CD4-positive, alpha-beta T cell treated with Interleukin-6 at 100 ng/mL for 8 hours (primary cell): Measurements from ENCODE around the gene MRPL21.

Source experiments
- DNase-seq: peaks from one replicate; pipeline ENCODE4 v3.0.0-alpha.2; 2020; ENCODE audit warnings: mixed read lengths, low spot score

The MRPL21 gene

DNA sequence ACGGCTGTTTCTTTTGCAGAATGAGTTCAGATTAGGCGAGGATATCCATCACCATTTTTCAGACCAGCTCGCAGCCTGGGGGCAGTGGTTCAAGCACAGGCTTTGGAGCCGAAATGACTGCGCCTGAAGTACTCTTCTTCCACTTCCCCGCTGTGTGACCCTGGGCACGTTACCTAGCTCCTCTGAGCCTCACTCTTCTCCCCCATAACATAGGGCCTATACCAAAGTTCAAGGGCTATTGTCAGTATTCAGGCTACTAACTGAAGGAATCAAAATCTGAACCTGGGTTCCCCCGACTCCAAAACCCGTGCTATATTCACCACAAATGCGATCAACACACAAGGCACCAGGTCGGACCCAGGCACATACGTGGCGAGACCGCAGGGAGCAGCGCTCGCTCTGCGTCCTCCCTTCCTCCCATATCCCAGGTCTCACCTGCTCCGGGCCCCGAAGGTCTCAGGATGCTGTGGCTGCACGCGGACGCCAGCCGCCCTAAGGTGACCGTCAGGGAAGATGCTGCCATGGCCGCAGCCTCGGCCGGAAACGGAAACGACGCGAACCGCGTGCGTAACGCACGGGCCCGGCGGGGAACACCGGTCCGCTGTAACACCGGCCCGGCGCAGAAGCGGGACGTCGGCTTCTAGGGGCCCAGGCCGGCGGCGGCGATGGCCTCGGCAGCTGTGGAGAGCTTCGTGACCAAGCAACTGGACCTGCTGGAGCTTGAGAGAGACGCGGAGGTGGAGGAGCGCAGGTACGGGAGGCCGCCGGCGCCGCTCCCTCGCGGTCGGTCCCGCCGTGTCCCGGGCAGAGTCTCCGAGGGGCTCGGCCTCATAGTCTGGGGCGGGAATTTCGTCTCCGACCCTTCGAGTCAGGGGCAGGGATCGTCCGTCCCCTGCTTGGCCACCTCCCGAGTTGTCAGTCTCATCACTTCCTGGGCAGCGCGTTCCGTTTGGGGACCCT, at the start of gene MRPL21, which contains the start of gene IGHMBP2:
Gene MRPL21, minus strand, starts transcription at position 545 of the 960 bp plus-strand sequence. Its CDS starts 22 bp downstream, at position 523.
Gene IGHMBP2, plus strand, starts transcription at position 604 of the 960 bp plus-strand sequence. Its CDS starts 62 bp downstream, at position 666.
- peak; percentile 76 for DNase-seq

DNA sequence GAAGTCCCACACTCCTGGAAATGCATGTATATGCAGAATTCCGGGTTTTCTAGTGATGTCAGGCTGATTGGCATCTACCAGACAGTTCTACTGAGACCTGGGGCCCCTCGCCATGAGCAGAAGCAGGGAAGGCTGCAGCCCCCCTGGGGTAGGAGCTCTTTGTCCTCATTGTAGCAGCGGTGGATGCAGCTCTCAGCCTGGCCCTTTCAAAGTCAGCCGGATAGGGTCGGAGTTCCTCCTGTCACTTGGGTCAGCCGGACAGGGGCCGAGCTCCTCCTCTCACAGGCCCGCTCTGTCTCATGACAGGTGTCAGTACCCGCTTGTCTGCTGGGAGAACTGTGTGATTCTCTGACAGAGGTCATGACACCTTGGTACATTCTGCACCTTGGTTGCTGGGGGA, 47.1 kb upstream of the MRPL21 start:
- no peak for DNase-seq

DNA sequence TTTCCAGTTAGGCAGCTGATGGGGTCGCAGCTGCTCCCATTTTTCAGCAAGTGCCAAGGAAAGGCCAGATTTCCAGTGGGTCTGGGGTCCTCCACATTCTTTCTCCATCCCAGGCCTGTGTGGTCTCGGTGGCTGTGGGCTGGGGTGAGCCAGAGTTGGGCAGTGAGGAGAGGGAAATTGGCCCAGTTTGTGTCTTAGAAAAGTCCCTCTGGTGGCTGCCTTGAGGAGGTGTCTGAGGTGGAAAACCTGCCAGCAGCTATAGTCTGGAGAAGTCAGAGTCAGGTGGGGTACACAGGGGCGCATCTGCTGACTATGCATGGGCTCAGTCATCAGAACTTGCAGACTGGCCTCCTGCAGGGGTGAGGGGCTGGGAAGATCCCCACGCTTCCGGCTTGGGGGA, 46.6 kb upstream of the MRPL21 start:
- DNase-seq, result no peak

DNA sequence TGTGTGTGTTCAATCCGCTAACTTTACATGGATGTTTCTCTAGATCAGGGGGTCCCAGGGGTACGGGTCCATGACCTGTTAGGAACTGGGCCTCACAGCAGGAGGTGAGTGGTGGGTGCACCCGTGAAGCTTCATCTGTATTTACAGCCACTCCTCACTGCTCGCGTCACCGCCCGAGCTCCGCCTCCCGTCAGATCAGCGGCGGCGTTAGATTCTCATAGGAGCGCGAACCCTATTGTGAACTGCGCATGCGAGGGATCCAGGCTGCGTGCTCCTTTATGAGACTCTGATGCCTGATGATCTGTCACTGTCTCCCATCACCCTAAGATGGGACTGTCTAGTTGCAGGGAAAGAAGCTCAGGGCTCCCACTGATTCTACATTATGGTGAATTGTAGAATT, 45.3 kb upstream of the MRPL21 start:
- DNase-seq, result no peak

DNA sequence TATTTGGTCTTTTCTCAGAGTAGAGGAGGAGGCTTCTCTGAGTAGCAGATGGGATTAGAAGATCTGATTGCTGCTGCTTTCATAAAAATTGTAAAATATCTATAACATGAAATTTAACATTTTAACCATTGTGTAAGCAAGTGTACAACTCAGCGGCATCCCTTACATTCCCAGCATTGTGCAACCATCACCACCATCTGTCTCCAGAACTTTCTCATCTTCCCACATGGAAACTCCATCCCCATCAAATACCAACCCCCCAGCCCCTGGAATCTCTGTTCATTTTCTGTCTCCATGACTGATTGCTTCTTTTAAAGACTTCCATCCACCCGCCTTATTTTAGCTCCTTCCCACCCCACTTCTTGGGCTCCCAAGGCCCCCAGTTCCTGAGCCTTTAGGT, 44.9 kb upstream of the MRPL21 start:
- DNase-seq, result no peak

DNA sequence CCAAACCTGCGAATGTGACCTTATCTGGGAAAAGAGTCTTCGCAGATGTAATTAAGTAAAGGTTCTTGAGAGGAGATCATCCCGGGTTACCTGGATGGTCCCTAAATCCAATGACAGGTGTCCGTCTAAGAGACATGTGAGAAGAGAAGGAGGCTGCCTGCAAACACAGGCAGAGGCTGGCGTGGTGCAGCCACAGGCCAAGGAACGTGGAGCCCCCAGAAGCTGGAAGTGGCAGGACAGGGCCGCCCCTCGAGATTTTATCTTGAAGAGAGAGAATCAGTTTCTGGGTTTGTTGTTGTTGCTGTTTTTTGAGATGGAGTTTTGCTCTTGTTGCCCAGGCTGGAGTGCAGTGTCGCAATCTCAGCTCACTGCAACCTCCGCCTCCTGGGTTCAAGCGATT, 43.5 kb upstream of the MRPL21 start:
- no peak for DNase-seq

DNA sequence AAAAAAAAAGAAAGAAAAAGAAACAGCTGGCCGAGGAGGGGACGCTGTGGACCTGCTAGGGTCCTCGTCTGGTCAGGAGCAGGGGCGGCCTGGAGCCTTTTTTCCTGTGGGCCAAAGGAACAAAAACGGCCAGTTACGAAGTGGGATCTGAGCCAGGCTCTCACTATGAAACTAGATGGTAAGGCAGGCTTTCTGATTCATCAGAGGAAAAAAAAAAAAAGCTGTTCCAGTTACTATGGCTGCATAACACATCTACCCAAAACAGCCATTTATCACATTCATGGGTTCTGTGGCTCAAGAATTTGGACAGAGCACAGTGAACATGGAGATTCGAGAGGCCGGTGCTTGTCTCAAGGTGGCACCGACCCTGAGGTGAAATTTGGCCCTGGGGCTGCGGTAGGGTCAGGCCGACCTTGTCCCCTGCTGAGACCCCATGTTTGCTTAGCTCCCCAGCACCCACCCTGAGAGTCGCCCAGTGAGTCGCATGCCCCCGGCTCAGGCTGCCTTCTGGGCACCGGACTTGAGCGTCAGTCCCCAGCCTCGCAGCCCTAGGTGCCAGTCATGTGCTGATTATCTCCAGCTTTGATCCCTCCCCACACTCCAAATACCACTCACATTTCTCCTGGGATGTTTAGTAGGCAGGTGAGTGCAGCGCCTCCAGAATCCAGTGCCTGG, 42.9 kb upstream of the MRPL21 start:
- DNase-seq, result no peak

DNA sequence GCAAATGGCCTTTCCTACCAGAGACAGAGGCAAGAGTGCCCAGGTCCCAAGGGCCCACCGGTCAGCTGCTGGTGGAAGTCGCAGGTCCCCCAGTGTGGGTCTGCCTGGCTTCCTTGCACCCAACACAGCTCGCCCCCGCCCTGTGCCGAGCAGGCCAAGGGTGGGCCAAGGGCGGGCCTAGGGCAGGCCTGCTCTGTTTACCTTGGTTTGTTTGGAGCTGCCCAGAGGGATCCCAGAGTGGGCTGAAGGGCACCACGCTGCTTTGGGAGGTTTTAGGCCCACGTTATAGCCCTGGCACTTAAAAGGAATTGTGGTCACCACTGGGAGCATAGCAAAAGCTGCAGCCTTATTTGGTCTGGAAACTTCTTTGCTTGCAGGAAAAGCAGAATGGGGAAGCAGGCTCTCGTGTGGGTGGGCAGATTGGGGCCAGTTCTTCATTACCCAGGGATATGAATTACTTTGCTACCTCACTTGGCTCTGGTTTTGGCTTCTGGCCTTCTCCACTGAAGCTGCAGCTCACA, 39.2 kb upstream of the MRPL21 start:
- no peak for DNase-seq

DNA sequence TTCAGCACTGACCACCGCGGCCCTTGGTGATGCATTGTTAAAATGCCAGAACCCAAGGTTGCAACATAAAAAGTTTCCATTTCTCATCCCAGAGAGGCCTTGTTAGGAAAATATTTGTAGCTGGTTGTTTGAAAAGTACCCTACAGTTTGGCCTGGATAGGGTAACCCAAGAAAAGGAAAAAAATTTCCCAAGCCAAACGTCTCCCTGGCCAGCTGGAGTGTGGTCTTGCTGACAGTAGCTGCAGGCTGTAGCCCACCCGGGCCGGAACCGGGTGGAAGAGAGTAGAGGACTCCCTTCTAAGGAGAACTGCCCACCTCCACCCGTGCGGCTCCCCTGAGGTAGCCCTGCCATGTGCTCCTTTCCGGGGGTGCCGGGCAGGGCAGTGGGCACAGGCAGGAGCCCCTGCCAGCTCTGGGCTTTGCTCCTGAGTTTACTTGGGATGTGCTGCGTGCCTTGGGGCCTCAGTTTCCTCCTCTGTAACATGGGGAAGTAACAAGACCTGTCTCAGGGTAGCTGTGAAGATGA, 38.5 kb upstream of the MRPL21 start:
- no peak for DNase-seq

DNA sequence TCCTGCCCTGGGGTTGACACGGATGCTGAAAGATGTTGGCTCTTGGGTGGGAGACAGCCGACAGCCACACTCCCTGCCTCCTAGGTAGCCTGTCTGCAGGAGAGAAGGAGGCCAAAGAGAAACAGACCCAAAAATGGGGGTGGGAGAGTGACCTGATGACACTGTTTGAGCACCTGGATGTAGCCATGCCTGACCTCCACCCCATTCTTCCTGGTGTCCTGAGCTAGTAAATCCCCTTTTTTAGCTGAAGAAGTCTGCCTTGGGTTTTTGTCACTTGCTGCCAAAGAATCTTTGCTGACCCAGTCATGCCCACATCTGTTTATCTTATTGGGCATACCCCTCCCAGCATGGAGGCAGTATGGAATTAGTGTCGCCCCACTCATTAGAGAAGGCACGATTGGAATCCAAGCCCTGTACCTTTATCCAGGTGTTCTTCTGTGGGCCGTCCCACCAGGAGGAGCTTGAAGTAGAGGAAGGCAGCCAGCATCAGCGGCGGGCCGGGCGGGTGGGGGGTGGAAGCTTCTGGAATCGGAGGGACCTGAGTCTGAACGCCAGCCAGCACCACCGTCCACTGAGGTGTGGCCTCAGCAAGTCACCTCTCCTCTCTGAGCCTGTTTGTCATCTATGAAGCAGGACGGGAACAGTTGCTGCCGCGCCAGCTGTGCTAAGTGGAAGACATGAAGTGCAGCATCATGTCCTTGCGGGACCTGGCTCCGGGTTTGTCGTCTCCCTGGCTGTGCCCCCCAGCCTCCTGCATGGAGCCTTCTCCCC, 37.9 kb upstream of the MRPL21 start:
- DNase-seq, result no peak

DNA sequence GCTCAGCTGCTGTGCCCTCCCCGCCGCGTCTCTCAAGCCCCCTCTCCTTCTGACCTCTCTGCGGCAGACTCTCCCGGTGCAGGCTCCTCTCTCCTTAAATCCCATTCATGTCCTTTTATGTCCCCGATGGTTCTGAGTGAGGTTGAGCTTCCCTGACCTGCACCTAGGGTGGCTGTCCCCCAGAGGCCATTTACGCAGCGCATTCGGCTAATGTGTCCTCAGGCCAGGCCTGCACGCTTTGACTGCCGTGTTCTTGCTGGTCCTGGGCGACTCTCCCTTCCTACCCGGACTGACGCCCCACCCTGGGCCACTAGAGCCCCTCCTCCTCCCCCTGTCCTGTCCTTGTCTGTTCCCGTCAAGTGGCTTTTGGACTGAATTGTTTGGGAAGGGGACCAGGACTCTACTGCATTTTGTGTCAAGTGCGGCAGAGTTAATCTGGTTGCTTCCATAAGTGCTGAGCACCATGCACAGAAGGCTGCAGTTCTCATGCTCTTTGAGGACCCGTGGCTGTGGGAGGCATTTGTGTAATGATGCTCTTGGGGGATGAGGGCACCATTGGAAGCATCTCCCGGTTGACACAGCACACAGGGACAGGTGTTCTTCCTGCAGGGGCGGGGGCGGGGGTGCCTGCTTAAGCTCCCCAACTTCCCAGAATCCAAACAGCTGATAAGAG, 37.2 kb upstream of the MRPL21 start:
- no peak for DNase-seq

DNA sequence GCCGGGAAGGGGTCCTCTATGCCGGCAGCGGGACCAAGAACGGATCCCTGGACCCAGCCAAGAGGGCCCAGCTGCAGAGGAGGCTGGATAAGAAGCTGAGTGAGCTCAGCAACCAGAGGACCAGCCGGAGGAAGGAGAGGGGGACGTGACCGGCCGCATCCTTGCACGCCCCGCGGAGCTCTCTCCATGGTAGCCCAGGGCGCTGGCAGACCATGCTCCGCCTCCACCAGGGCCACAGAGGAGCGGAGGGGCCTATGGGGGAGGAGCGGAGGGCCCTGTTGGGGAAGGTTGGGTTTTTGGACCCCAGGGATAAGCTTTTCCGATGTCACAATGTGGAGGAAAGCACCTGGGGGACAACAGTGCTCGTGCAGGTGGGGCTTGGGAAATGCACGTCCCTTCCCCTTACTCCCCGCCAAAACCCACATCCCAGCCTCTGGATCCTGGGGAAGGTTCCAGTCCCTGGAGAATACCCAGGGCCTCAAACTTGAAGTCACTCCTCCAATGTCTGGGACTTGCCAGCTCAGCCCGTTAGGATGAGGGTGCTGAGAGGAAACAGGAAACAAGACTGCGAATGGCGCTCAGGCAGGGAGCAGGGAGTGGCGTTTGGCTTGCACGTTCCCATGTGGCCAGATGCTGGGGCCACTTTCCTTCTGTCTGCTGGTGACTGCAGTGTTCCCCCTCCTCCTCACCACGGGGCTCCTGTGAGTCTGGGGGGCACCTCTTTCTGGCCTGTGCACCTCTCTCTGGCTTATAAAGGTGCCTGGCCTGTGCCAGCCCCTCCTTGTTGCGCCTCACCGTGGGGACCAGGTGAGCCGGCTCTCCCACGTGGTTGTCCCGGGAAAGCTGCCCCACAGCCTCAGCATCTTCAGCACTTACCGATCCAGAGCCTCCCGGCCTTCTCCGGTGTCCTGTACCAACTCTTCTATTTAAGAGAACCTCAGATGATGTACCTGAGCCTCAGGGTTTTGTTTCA, 36.2 kb upstream of the MRPL21 start:
- DNase-seq, result no peak

DNA sequence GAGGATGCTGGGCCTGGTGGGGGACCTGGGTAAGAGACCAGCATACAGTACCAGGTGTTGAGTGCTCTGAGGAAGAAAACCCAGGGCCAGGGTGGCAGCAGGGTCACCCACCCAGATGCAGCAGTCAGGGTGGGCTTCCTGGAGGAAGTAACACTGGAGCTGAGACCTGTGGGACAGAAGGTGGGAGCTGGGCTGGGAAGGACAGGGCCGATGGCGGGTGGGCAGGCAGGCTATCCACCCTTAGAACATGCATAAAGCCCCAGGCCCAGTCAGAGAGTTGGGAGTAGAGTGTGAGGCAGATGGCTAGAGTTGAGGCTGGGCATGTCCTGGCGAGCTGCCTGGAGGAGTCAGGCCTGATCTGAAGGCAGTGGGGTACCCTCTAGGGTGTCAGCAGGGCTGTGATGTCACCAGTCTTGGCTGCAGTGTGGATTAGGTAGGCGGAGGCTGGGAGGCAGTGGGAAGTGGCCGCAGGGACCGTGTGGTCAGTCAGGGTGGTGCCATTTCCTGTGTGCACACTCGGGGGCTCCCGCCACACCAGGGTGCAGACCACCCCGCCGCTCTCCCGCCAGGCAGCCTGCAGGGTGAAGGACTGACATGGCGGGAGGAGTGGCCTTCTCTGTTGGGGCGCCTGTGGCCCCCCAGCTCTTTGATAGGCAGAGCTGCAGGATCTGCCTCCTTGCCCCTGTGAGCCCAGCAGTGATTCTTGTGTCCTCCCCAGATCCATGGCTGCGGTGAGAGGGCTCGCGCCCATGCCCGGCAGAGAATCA, 35.4 kb upstream of the MRPL21 start:
- DNase-seq, result no peak

DNA sequence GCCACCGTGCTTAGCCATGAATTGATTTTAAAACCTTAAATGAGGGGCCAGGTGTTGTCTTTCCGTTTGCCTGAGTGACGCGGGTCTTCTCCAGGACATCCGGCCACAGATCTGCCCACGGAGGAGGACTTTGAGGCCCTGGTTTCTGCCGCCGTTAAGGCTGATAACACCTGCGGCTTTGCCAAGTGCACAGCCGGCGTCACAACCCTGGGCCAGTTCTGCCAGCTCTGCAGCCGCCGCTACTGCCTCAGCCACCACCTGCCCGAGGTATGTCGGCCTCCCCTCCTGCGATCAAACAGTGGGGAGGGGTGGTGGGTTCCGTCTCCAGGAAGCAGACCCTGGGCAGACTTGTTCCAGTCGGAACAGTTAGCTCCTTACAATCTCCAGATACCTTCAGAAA, 34.5 kb upstream of the MRPL21 start:
- DNase-seq, result no peak

DNA sequence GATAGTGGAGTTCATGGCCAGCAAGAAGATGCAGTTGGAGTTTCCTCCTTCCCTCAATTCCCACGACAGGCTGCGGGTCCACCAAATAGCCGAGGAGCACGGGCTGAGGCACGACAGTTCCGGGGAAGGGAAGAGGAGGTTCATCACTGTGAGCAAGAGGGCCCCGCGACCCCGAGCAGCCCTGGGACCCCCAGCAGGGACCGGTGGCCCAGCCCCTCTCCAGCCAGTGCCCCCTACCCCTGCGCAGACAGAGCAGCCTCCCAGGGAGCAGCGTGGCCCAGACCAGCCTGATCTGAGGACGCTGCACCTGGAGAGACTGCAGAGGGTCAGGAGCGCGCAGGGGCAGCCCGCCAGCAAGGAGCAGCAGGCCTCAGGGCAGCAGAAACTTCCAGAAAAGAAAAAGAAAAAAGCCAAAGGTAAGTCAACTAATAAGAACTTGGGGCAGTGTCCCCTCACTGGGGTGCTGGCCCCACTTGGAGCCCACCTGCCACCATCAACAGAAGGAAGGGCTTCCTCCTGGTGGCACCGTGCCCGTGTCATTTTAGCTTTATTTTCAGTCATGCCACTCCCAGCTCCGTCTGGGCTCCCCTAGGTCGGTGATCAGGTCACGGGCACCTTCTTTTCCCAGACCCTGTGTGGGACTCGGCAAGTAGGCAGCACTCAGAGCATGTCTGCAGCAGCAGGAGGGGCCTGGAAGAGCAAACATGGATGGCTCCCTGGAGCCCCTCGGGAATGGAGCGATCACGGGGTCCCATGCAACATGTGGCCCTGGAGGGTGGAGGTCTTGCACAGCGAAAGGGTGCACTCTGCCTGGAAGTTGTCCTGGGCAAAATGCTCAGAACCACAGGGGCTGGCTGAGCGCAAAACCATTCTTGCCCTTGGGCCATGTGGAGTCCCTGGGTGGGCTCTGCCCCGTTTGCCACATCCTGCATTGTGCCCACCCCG, 33.3 kb upstream of the MRPL21 start:
- no peak for DNase-seq

DNA sequence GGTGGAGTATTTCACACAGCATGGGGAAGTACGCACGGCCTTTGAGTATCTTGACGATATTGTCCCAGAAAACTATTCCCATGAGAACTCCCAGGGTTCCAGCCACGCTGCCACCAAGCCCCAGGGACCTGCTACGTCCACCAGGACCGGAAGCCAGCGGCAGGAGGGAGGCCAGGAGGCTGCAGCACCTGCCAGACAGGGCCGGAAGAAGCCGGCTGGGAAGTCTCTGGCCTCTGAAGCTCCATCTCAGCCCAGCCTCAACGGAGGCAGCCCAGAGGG, 32.7 kb upstream of the MRPL21 start:
- DNase-seq, result no peak

DNA sequence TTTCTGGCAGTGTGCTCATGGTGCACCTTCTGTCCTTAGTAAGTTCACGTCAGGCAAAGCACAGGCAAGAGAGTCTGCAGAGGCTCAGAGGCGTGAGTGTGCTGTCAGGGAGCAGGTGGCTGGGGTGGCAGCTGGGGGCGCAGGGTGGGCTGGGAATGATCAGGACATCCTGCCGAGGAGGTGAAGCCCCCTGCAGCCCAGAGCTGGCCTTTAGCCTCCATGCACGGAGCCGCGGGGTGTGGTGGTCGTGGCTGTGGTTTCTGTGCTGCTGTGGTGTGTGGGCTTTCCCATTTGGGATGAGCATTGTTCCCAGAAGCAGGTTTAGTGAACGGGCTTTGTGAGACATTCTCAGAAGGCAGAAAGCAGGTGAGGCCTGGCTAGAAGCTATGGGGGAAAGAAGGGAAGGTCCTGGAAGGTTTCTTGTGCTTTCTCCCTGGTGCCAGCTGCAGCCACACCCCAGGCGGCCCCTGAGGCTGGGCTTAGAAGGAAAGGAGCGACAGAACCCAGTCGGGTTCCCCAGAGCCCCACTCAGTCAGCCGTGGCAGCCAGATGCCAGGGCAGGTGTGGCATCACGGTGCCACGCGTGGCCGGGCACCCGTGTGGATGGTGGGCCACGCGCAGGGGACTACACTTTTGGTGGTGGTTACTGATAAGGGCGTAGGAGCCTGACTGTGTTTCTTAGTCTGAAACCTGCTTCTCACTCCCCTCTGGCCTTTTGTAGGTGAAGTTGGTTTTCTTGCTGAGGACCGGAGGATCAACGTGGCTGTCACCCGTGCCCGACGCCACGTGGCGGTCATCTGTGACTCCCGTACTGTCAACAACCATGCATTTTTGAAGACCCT, 32.1 kb upstream of the MRPL21 start:
- DNase-seq, result no peak

DNA sequence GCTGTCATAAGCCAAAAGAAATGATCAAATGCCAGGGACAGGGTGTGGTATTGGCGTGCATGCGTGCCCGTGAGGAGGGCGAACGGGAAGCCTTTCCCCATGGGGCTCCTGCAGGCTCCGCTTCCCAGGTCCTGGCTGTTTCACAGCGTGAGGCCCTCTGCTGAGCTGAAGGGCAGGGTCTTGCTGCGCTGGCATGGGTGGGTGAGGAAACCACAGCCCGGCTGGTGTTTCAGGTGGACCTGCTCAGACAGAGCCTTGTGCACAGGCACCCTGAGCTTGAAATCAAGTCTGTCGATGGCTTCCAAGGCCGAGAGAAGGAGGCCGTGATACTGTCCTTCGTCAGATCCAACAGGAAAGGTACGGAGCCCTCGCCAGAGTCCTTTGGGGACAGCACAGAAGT, 31.4 kb upstream of the MRPL21 start:
- DNase-seq, result no peak
